ENCODE measurements around the gene GNG3. TPM values are rescaled to one million over a fixed set of nuclear protein-coding genes. Genes with fewer than 3 reads are reported as not detected.

GNG3 gene
- polyA plus RNA-seq, 2 of the 4 experiments (the other 2 are of a cell fraction), result not detected

DNA sequence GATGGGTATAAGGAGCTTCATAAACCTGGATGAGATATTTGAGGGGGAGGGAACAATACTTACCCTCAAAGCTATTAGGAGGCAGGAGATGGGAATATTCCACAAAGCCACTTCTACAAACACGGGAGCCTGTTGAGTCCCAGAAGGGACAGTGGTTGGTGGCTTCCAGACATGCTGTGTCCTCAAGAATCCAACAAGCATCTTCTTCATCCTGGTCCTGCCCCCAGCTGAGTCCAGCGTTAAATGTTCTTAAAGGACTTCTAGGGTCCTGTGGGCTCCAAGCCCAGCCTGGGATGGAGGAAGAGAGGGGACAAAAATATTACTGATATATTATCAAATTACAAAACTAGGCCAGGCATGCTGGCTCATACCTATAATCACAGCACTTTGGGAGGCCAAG is 40.0 kb upstream of the GNG3 start:
- ChIA-PET POLR2A (interaction anchor here (0.7 to 5.5 kb wide), 9 partner anchors 8 to 174 kb away, joined by 3 to 91 read pairs (median 5); partner anchors contain the start of genes HNRNPUL2, INTS5, TTC9C and TUT1), CTCF (interaction anchor here (0.5 to 6.5 kb wide), 10 partner anchors 9 to 65 kb away, joined by 3 to 30 read pairs (median 4); partner anchors contain the start of gene LRRN4CL)
- H3K9me3 ChIP-seq, result no peaks in the 10 kb centered on the region
- ATAC-seq (no peak), DNase-seq (ENCODE audit: low read depth in 1 of 2, low spot score in 1 of 2) (no peak), FAIRE-seq (no peak)
- TF ChIP-seq POLR2A (IDR thresholded peaks at IDR 0.05; ENCODE audit: low read length), result peak; percentile 4; the same call in 1 of the 2 replicates
- TF ChIP-seq GATA3 (IDR thresholded peaks at IDR 0.05; ENCODE audit: borderline replicate concordance), result peak; percentile 15; the same call in 1 of the 2 replicates
- no peak for TF ChIP-seq HDAC2 (IDR thresholded peaks at IDR 0.05)
- TF ChIP-seq, protein P1, sequence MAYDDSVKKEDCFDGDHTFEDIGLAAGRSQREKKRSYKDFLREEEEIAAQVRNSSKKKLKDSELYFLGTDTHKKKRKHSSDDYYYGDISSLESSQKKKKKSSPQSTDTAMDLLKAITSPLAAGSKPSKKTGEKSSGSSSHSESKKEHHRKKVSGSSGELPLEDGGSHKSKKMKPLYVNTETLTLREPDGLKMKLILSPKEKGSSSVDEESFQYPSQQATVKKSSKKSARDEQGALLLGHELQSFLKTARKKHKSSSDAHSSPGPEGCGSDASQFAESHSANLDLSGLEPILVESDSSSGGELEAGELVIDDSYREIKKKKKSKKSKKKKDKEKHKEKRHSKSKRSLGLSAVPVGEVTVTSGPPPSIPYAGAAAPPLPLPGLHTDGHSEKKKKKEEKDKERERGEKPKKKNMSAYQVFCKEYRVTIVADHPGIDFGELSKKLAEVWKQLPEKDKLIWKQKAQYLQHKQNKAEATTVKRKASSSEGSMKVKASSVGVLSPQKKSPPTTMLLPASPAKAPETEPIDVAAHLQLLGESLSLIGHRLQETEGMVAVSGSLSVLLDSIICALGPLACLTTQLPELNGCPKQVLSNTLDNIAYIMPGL (CRISPR knock-in tag; IDR thresholded peaks at IDR 0.05; ENCODE audit: borderline replicate concordance), result no peak
- TF ChIP-seq TP53 (CRISPR knock-in tag; IDR thresholded peaks at IDR 0.05), result no peak
- TF ChIP-seq, protein P2, sequence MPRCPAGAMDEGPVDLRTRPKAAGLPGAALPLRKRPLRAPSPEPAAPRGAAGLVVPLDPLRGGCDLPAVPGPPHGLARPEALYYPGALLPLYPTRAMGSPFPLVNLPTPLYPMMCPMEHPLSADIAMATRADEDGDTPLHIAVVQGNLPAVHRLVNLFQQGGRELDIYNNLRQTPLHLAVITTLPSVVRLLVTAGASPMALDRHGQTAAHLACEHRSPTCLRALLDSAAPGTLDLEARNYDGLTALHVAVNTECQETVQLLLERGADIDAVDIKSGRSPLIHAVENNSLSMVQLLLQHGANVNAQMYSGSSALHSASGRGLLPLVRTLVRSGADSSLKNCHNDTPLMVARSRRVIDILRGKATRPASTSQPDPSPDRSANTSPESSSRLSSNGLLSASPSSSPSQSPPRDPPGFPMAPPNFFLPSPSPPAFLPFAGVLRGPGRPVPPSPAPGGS (IDR thresholded peaks at IDR 0.05), result 0 out of 3 replicates have a peak, but pooled peaks have one; percentile 46
- peaks cover 32% of the 10 kb centered on the region for H3K4me1 ChIP-seq
- WGBS (ENCODE audit: missing lambda C conversion rate), result 86% methylated on average over 2 of the region's 2 CpGs
- peak overlapping the region; percentile 93 to 96; a peak in 4 of 6 replicates for H3K27ac ChIP-seq
- no peak overlapping the region for H3K4me3 ChIP-seq
- peak overlapping the region; percentile 78 for H3K4me2 ChIP-seq

DNA sequence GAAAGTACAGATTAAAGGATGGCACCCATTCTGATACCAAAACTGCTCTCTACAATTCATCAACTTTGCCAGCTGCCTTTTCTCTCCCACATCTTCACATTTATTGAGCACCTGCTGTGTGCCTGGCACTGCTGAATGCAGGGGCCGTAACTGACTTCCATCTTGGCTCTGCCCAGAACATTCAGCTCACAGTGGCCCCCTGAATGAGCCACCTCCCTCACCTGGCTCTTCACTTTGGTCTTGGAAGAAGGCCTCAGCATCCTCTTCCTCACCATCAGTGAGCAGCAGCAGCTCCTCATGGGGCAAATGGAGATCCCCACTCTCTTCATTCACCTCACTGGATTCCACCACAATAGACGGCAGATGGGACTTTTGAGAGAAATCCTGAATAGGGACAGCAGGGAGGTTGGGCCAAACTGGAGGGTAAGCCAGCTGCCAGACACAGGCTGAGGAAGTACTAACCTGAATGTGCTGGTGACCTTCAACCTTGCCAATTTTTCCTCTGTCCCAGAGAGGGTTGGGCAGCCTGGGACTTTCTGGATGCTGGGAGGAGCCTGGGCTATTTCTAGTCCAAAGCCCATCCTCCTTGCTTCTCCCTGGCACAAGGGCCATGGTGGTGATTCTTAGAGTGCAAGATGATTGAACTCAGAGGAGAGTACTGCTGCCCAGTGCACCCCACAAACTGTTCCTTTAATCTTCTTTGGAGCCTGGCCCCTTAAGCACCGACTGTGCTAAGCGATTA is 37.9 kb upstream of the GNG3 start:
- Histone ChIP-seq H3K4me3 (no peak overlapping the region), H3K27ac (peak overlapping the region in 1 of 2 experiments; percentile 11; a peak in 2 of 6 replicates), H3K4me2 (peak overlapping the region; percentile 64; the same call in 2 of the 3 replicates), H3K4me1 (peaks cover 36% of the 10 kb centered on the region), H3K9me3 (no peaks in the 10 kb centered on the region)
- POLR2A ChIA-PET, result interaction anchor here (0.7 to 3.3 kb wide), 4 partner anchors 16 to 58 kb away, joined by 3 to 34 read pairs (median 4); partner anchors contain the start of genes HNRNPUL2, INTS5 and TTC9C
- peak in 1 of 2 experiments; percentile 5; a peak in 2 of 6 replicates for ATAC-seq
- TF ChIP-seq ZC3H11A (IDR thresholded peaks at IDR 0.05) (no peak), RCOR1 (IDR thresholded peaks at IDR 0.05; ENCODE audit: low read depth, low read length) (no peak), EP300 (IDR thresholded peaks at IDR 0.05) (no peak), RFX5 (IDR thresholded peaks at IDR 0.05) (no peak), MYC (IDR thresholded peaks at IDR 0.05; ENCODE audit: borderline replicate concordance, low read length) (no peak), JUN (IDR thresholded peaks at IDR 0.05) (no peak), ZNF302 (CRISPR knock-in tag; IDR thresholded peaks at IDR 0.05) (no peak), RNF2 (IDR thresholded peaks at IDR 0.05; ENCODE audit: borderline replicate concordance, low read depth) (no peak), FOXS1 (CRISPR knock-in tag; IDR thresholded peaks at IDR 0.05) (no peak)
- TF ChIP-seq, protein P2 (IDR thresholded peaks at IDR 0.05), result no peak
- TF ChIP-seq, protein P3, sequence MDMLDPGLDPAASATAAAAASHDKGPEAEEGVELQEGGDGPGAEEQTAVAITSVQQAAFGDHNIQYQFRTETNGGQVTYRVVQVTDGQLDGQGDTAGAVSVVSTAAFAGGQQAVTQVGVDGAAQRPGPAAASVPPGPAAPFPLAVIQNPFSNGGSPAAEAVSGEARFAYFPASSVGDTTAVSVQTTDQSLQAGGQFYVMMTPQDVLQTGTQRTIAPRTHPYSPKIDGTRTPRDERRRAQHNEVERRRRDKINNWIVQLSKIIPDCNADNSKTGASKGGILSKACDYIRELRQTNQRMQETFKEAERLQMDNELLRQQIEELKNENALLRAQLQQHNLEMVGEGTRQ (IDR thresholded peaks at IDR 0.05), result no peak
- TF ChIP-seq, protein P1 (CRISPR knock-in tag; IDR thresholded peaks at IDR 0.05; ENCODE audit: borderline replicate concordance), result no peak
- peak in 1 of 2 experiments; percentile 56 for DNase-seq (ENCODE audit: low read depth in 1 of 2, low spot score in 1 of 2)
- CTCF ChIA-PET, result interaction anchor here (0.8 to 9.0 kb wide), 7 partner anchors 11 to 275 kb away, joined by 3 to 72 read pairs (median 3); partner anchors contain the start of genes HNRNPUL2 and LRRN4CL
- no peak for FAIRE-seq
- WGBS (ENCODE audit: missing lambda C conversion rate), result 77% methylated on average over 4 of the region's 4 CpGs

All from A549 (cell line).